Subcutaneous abdominal adipose tissue (tissue), 5 donors: ENCODE measurements around the gene NAXD.

Experiments used
- H3K27ac ChIP-seq: one replicate; pipeline ENCODE4 v1.7.0; 2013; ENCODE audit warnings: low read depth, mild to moderate bottlenecking, inconsistent platforms, low read length, moderate library complexity
- H3K27me3 ChIP-seq, 5 donors: one replicate each; pipeline ENCODE4 v1.7.0; 2013; ENCODE audit warnings: low read length in 5 of 5, inconsistent platforms in 1 of 5; ENCODE audit not compliant: control insufficient read depth in 5 of 5, insufficient read depth in 4 of 5
- H3K36me3 ChIP-seq, 5 donors: one replicate each; pipeline ENCODE4 v1.7.0; 2013; ENCODE audit warnings: low read length in 5 of 5; ENCODE audit not compliant: control insufficient read depth in 5 of 5, insufficient read depth in 5 of 5
- H3K4me1 ChIP-seq, 5 donors: one replicate each; pipeline ENCODE4 v1.7.0; 2013; ENCODE audit warnings: low read length in 5 of 5, mild to moderate bottlenecking in 3 of 5, moderate library complexity in 1 of 5; ENCODE audit not compliant: control insufficient read depth in 5 of 5, insufficient read depth in 5 of 5
- H3K4me3 ChIP-seq, 5 donors: one replicate each; pipeline ENCODE4 v1.7.0; 2013; ENCODE audit warnings: low read length in 5 of 5, low read depth in 1 of 5
- H3K9ac ChIP-seq, 5 donors: one replicate each; pipeline ENCODE4 v1.7.0; 2013; ENCODE audit warnings: low read length in 5 of 5, mild to moderate bottlenecking in 4 of 5, moderate library complexity in 3 of 5
- H3K9me3 ChIP-seq, 5 donors: one replicate each; pipeline ENCODE4 v1.7.0; 2013; ENCODE audit warnings: low read length in 5 of 5; ENCODE audit not compliant: control insufficient read depth in 5 of 5
- donor health status: healthy.
- donor health status: healthy.
- donor health status: healthy.
- donor health status: healthy.
- donor health status: healthy.

NAXD gene

GRCh38 chr13:110642291-110642981 lies 27.1 kb downstream of the NAXD start:
- no peak overlapping the region for H3K27ac ChIP-seq
- H3K36me3 ChIP-seq = peaks cover 0 to 81% (median 72%) of the 10 kb centered on the region in 5 donors
- peaks cover 0 to 10% (median 0%) of the 10 kb centered on the region in 5 donors for H3K4me1 ChIP-seq
- no peaks in the 10 kb centered on the region for H3K27me3 ChIP-seq
- no peak overlapping the region for H3K4me3 ChIP-seq
- no peak overlapping the region for H3K9ac ChIP-seq
- no peaks in the 10 kb centered on the region for H3K9me3 ChIP-seq

- Histone ChIP-seq H3K4me1 (peaks cover 0 to 10% (median 0%) of the 10 kb centered on the region in 5 donors), H3K9me3 (no peaks in the 10 kb centered on the region), H3K4me3 (no peak overlapping the region), H3K9ac (no peak overlapping the region), H3K36me3 (peaks cover 0 to 72% (median 65%) of the 10 kb centered on the region in 5 donors), H3K27me3 (no peaks in the 10 kb centered on the region), H3K27ac (no peak overlapping the region)
Measured at GRCh38 chr13:110643324-110643723, 28.0 kb downstream of the NAXD start.

GRCh38 chr13:110643768-110644421 lies 28.6 kb downstream of the NAXD start:
- Histone ChIP-seq H3K9ac (no peak overlapping the region), H3K36me3 (peaks cover 0 to 69% (median 62%) of the 10 kb centered on the region in 5 donors), H3K9me3 (no peaks in the 10 kb centered on the region), H3K27me3 (no peaks in the 10 kb centered on the region), H3K27ac (no peak overlapping the region), H3K4me3 (no peak overlapping the region), H3K4me1 (peaks cover 0 to 10% (median 0%) of the 10 kb centered on the region in 5 donors)

- Histone ChIP-seq H3K9me3 (no peaks in the 10 kb centered on the region), H3K9ac (no peak overlapping the region), H3K4me3 (no peak overlapping the region), H3K27ac (no peak overlapping the region), H3K27me3 (no peaks in the 10 kb centered on the region), H3K4me1 (peaks cover 0 to 10% (median 0%) of the 10 kb centered on the region in 5 donors), H3K36me3 (peaks cover 0 to 69% (median 62%) of the 10 kb centered on the region in 5 donors)
Measured at GRCh38 chr13:110644892-110645521, 29.7 kb downstream of the NAXD start.

- H3K4me1 ChIP-seq = peaks cover 0 to 10% (median 0%) of the 10 kb centered on the region in 5 donors
- no peaks in the 10 kb centered on the region for H3K9me3 ChIP-seq
- no peaks in the 10 kb centered on the region for H3K27me3 ChIP-seq
- H3K27ac ChIP-seq = no peak overlapping the region
- peaks cover 0 to 69% (median 60%) of the 10 kb centered on the region in 5 donors for H3K36me3 ChIP-seq
- no peak overlapping the region for H3K4me3 ChIP-seq
- no peak overlapping the region for H3K9ac ChIP-seq
Measured at GRCh38 chr13:110645750-110646149, 30.4 kb downstream of the NAXD start.

- Histone ChIP-seq H3K9me3 (no peaks in the 10 kb centered on the region), H3K36me3 (peaks cover 0 to 67% (median 58%) of the 10 kb centered on the region in 5 donors), H3K4me1 (peaks cover 0 to 10% (median 0%) of the 10 kb centered on the region in 5 donors), H3K27me3 (no peaks in the 10 kb centered on the region), H3K9ac (no peak overlapping the region), H3K4me3 (no peak overlapping the region), H3K27ac (no peak overlapping the region)
Measured at GRCh38 chr13:110646442-110647364, 31.4 kb downstream of the NAXD start.

- Histone ChIP-seq H3K4me3 (no peak overlapping the region), H3K36me3 (peaks cover 0 to 64% (median 58%) of the 10 kb centered on the region in 5 donors), H3K9ac (no peak overlapping the region), H3K4me1 (peaks cover 0 to 10% (median 0%) of the 10 kb centered on the region in 5 donors), H3K27ac (no peak overlapping the region), H3K9me3 (no peaks in the 10 kb centered on the region), H3K27me3 (no peaks in the 10 kb centered on the region)
Measured at GRCh38 chr13:110647365-110647737, 32.0 kb downstream of the NAXD start.

- Histone ChIP-seq H3K27ac (no peak overlapping the region), H3K9ac (no peak overlapping the region), H3K36me3 (peaks cover 0 to 59% (median 54%) of the 10 kb centered on the region in 5 donors)
Measured at GRCh38 chr13:110648146-110648819, 32.9 kb downstream of the NAXD start.

GRCh38 chr13:110648848-110649421 lies 33.6 kb downstream of the NAXD start:
- Histone ChIP-seq H3K4me1 (peaks cover 0 to 10% (median 0%) of the 10 kb centered on the region in 5 donors), H3K27ac (no peak overlapping the region), H3K27me3 (no peaks in the 10 kb centered on the region), H3K9me3 (no peaks in the 10 kb centered on the region), H3K9ac (no peak overlapping the region), H3K4me3 (no peak overlapping the region), H3K36me3 (peaks cover 0 to 55% (median 52%) of the 10 kb centered on the region in 5 donors)

More at GRCh38 chr13:110648146-110648819, 32.9 kb downstream of the NAXD start:
- Histone ChIP-seq H3K9me3 (no peaks in the 10 kb centered on the region), H3K27me3 (no peaks in the 10 kb centered on the region), H3K4me3 (no peak overlapping the region), H3K4me1 (peaks cover 0 to 10% (median 0%) of the 10 kb centered on the region in 5 donors)
